ENCODE results near the gene FOS.
"Not testable (repeated sequence)": the region's sequence is repeated elsewhere in the genome, so short reads cannot be mapped to it uniquely, and the experiment has no call there.

Gene FOS

DNA sequence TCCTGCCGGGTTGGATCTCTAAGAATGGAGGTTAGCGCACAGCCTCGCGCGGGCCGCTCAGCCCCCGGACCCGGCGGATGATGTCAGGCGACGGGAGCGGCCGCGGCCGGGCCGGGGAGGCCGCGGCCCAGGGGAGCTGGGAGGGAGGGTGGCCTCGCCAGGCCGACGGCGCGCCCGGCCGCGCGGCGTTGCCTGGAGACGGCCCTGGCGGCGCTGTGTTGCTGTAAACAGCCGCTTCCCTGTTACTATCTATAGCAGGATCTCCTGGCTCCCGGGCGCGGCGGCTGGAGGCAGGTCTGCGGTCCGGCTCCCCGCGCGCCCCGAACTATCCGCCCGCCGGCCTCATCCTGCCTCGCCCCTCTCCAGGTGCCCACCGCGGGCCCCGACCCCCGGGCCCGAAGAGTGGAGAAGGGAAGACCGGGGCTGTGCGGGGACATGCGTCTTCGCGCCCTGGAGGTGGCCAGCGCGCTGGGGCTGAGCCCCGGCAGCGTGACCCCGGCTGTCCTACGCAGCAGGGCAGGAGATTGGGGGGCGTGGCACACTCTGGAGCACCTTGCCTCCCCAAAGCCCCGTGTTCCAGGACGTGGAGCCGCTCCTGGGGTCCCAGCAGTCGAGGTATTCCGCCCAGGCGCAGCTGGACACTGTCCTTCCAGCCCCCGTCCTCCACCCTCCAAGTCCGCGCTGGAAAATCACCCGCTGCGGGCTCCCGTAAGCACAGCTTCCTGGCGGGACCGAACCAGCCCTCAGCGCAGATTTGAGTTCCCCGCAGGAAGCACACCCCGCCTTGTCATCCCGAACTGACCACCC is 1.4 kb upstream of the FOS start:
- no peak for DNase-seq (ENCODE audit: low read depth)

DNA sequence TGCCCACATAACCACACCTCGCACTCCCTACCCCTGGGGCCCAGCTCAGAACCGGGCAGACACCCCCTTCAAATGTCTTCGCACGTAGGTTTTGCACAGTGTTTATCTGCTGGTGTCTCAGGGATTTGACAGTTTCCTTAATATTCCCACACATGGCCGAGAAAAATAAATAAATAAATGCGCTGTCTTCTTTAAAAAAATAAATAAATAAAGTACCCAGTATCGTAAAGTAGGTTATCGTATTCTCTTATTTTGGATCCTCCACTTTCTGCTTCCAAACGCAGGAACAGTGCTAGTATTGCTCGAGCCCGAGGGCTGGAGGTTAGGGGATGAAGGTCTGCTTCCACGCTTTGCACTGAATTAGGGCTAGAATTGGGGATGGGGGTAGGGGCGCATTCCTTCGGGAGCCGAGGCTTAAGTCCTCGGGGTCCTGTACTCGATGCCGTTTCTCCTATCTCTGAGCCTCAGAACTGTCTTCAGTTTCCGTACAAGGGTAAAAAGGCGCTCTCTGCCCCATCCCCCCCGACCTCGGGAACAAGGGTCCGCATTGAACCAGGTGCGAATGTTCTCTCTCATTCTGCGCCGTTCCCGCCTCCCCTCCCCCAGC is 710 bp upstream of the FOS start:
- no peak for DNase-seq (ENCODE audit: low read depth)

DNA sequence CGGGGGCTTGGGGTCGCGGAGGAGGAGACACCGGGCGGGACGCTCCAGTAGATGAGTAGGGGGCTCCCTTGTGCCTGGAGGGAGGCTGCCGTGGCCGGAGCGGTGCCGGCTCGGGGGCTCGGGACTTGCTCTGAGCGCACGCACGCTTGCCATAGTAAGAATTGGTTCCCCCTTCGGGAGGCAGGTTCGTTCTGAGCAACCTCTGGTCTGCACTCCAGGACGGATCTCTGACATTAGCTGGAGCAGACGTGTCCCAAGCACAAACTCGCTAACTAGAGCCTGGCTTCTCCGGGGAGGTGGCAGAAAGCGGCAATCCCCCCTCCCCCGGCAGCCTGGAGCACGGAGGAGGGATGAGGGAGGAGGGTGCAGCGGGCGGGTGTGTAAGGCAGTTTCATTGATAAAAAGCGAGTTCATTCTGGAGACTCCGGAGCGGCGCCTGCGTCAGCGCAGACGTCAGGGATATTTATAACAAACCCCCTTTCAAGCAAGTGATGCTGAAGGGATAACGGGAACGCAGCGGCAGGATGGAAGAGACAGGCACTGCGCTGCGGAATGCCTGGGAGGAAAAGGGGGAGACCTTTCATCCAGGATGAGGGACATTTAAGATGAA is 630 bp downstream of the FOS start:
- no peak for DNase-seq (ENCODE audit: low read depth)

DNA sequence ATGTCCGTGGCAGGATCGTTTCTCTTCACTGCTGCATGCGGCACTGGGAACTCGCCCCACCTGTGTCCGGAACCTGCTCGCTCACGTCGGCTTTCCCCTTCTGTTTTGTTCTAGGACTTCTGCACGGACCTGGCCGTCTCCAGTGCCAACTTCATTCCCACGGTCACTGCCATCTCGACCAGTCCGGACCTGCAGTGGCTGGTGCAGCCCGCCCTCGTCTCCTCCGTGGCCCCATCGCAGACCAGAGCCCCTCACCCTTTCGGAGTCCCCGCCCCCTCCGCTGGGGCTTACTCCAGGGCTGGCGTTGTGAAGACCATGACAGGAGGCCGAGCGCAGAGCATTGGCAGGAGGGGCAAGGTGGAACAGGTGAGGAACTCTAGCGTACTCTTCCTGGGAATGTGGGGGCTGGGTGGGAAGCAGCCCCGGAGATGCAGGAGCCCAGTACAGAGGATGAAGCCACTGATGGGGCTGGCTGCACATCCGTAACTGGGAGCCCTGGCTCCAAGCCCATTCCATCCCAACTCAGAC is 1.2 kb downstream of the FOS start:
- DNase-seq (ENCODE audit: low read depth) = no peak

- DNase-seq (ENCODE audit: low read depth) = no peak
These were observed 1.7 kb downstream of the FOS start for GRCh38 chr14:75280291-75280830.

DNA sequence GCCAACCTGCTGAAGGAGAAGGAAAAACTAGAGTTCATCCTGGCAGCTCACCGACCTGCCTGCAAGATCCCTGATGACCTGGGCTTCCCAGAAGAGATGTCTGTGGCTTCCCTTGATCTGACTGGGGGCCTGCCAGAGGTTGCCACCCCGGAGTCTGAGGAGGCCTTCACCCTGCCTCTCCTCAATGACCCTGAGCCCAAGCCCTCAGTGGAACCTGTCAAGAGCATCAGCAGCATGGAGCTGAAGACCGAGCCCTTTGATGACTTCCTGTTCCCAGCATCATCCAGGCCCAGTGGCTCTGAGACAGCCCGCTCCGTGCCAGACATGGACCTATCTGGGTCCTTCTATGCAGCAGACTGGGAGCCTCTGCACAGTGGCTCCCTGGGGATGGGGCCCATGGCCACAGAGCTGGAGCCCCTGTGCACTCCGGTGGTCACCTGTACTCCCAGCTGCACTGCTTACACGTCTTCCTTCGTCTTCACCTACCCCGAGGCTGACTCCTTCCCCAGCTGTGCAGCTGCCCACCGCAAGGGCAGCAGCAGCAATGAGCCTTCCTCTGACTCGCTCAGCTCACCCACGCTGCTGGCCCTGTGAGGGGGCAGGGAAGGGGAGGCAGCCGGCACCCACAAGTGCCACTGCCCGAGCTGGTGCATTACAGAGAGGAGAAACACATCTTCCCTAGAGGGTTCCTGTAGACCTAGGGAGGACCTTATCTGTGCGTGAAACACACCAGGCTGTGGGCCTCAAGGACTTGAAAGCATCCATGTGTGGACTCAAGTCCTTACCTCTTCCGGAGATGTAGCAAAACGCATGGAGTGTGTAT is 2.4 kb downstream of the FOS start:
- DNase-seq (ENCODE audit: low read depth) = no peak

DNA sequence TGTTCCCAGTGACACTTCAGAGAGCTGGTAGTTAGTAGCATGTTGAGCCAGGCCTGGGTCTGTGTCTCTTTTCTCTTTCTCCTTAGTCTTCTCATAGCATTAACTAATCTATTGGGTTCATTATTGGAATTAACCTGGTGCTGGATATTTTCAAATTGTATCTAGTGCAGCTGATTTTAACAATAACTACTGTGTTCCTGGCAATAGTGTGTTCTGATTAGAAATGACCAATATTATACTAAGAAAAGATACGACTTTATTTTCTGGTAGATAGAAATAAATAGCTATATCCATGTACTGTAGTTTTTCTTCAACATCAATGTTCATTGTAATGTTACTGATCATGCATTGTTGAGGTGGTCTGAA is 3.0 kb downstream of the FOS start:
- no peak for DNase-seq (ENCODE audit: low read depth)

DNA sequence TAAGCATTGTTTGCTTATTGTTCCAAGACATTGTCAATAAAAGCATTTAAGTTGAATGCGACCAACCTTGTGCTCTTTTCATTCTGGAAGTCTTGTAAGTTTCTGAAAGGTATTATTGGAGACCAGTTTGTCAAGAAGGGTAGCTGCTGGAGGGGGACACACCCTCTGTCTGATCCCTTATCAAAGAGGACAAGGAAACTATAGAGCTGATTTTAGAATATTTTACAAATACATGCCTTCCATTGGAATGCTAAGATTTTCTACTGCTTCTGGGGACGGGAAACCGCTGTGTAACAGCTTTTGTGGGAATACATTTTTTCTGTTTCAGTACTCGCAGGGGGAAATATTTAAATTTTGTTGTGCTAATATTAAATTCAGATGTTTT is 3.5 kb downstream of the FOS start:
- no peak for DNase-seq (ENCODE audit: low read depth)

DNA sequence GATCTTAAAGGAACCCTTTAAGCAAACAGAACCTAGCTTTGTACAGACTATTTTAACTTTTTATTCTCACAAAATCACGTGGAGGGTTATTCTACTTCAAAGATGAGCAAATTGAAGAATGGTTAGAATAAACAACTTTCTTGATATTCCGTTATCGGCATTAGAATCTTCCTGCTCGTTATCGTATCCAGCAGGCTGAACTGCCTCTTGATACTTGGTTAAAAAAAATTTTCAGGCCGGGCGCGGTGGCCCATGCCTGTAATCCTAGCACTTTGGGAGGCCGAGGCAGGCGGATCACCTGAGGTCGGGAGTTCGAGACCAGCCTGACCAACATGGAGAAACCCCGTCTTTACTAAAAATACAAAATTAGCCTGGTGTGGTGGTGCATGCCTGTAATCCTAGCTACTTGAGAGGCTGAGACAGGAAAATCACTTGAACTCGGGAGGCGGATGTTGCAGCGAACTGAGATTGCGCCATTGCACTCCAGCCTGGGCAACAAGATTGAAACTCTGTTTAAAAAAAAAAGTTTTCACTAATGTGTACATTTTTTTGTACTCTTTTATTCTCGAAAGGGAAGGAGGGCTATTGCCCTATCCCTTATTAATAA is 4.0 kb downstream of the FOS start:
- DNase-seq (ENCODE audit: low read depth) = not testable (repeated sequence)

- no peak for DNase-seq (ENCODE audit: low read depth)
These were observed 4.7 kb downstream of the FOS start for GRCh38 chr14:75283162-75283832.

GRCh38 chr14:75283833-75284563 is 5.4 kb downstream of the FOS start:
- no peak for DNase-seq (ENCODE audit: low read depth)

DNA sequence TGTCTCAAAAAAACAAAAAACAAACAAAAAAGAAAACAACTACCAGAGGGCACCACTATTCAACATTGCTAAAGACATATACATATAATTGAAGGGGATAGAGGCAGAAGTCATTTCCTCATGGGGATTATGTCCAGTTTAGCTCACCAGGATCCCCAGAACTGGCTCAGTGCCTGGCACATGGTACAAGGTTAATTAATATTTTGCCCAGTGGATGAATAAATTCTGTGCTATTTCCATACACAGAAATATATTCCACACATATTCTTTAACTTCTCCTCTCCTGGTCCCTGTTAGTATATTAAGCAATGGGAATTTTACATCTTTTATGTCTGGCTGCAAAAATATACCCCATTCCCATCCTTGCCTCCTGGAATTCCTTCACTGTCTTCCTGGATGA is 6.7 kb downstream of the FOS start:
- no peak for DNase-seq (ENCODE audit: low read depth)

GRCh38 chr14:75286313-75286712 is 7.7 kb downstream of the FOS start:
- no peak for DNase-seq (ENCODE audit: low read depth)

DNA sequence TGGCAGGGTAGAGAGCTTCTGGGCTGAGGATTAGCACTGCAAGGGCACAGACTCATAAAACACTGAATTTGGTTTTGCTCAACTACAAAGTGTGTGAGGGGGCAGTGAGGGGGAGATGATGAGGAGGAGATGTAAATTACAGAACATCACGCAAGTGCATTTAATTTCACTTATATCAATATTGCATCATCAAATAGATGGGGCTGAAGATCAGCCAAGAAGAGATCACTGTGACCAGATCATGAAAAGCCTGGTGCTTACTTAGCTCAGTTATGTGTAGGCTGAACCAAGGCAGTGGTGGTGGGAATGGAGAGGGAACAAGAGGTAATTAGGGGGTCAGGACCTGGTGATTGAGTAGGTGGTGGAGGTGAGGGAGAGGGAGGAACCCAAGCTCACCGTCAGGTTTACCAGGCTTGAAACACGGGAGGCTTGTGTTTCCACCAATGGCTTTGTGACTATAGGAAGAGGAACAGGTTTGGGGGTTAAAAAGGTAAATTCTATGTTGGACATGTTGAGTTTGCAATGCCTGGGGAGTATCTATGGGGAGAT is 11.3 kb downstream of the FOS start:
- DNase-seq (ENCODE audit: low read depth) = no peak

- no peak for DNase-seq (ENCODE audit: low read depth)
These were observed 12.2 kb downstream of the FOS start for GRCh38 chr14:75290851-75291250.

DNA sequence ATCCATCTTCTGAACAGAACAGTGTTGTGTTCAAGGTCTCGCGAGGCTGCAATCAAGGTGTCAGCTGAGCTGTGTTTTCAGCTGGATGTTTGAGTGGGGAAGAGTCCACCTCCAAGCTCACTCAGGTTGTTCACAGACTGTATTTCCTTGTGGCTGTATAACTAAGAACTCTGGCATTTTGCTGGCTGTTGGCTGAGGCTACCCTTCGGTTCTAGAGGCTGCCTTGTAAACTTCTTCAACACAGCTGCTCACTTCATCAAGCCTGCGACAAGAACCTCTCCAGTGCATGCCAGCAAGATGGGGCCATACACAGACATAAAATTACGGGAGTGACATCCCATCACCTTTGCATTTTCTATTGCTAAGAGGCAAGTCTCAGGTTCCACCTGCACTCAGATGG is 12.7 kb downstream of the FOS start:
- no peak for DNase-seq (ENCODE audit: low read depth)

- DNase-seq (ENCODE audit: low read depth) = no peak
These were observed 13.5 kb downstream of the FOS start for GRCh38 chr14:75292101-75292563.

GRCh38 chr14:75292886-75293285 is 14.3 kb downstream of the FOS start:
- no peak for DNase-seq (ENCODE audit: low read depth)

DNA sequence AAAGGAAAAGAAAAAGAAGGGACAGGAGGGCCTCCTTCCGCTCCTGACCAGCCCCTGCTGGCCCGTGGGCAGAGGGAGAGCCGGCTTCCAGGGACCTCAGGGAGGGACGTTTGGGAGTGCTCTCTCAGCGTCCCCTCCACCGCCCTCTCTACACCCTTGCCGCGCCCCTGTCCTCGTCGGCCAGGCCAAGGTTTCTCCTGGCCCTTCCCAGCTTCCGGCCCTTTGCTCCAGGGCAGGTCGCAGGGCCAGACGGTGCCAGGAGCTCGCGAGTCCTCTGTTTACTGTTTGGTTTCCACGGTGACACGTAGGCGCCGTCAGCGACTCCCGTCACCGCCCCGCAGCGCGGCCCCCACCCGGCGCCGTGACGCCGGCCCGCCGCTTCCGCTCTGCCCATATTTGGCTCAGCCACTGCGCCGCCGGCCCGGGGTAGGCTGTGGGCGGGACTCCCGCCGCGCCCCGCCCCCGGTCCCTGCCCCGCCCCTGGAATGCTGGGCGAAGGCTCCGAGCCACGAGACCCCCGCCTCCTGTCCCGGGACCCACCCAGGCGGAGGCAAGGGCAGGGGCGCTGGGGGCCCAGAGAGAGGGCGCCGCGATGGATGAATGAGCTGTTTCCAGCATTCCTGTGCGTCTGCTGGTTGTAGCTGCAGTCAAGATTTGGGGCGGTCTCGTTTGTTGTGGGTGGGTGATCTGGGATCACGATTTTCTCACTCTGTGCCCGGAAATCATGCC is 15.5 kb downstream of the FOS start:
- peak; percentile 94 for DNase-seq (ENCODE audit: low read depth)

Measured in activated T-cell treated with anti-CD3 and anti-CD28 coated beads for 24 hours (primary cell).